Fibroblast of the aortic adventitia (primary cell): ENCODE measurements around the gene AHI1. TPM values are rescaled to one million over a fixed set of nuclear protein-coding genes. Genes with fewer than 3 reads are reported as not detected.
A peak's percentile ranks its signal among the peaks of the same experiment; 100 is the strongest.

Experiments used
- DNase-seq: peaks from one replicate; pipeline ENCODE4 v3.0.0-alpha.2; 2010; ENCODE audit warnings: low read depth
- H3K4me3 ChIP-seq: 2 replicates; pipeline ENCODE4 v1.5.1; 2011; ENCODE audit warnings: low read depth, mild to moderate bottlenecking, control low read depth, low read length, moderate library complexity
- CTCF ChIP-seq: IDR thresholded peaks from 2 replicates; pipeline ENCODE4 v1.5.1; 2011; ENCODE audit warnings: mild to moderate bottlenecking, low read length, control low read depth, inconsistent platforms; ENCODE audit not compliant: insufficient read depth
- total RNA-seq: library from RNA; depleted of rRNA; stranded (reverse); fragments of >200 nt; gene quantifications from 2 replicates; pipeline ENCODE4 v1.2.3, GENCODE V29; 2012; ENCODE audit warnings: low replicate concordance

AHI1 gene
- total RNA-seq, 1 donor, result 33.4 TPM

GRCh38 chr6:135434991-135435390 is 62.5 kb downstream of the AHI1 start:
- no peak overlapping the region for H3K4me3 ChIP-seq
- no peak for TF ChIP-seq CTCF
- DNase-seq, result peak; percentile 17

GRCh38 chr6:135434095-135434494 is 63.4 kb downstream of the AHI1 start:
- no peak for DNase-seq
- no peak overlapping the region for H3K4me3 ChIP-seq
- no peak for TF ChIP-seq CTCF

GRCh38 chr6:135428078-135428477 is 69.5 kb downstream of the AHI1 start:
- no peak for DNase-seq
- H3K4me3 ChIP-seq, result no peak overlapping the region
- TF ChIP-seq CTCF, result no peak

- no peak for TF ChIP-seq CTCF
- H3K4me3 ChIP-seq, result no peak overlapping the region
- no peak for DNase-seq
Measured at GRCh38 chr6:135426833-135427232, 70.7 kb downstream of the AHI1 start.

- DNase-seq, result no peak
- no peak overlapping the region for H3K4me3 ChIP-seq
- TF ChIP-seq CTCF, result no peak
Measured at GRCh38 chr6:135424385-135424784, 73.2 kb downstream of the AHI1 start.

- no peak overlapping the region for H3K4me3 ChIP-seq
- peak; percentile 67 for TF ChIP-seq CTCF
- DNase-seq, result peak; percentile 69
Measured at GRCh38 chr6:135423649-135424128, 73.9 kb downstream of the AHI1 start.

GRCh38 chr6:135419162-135419561 is 78.4 kb downstream of the AHI1 start:
- no peak for TF ChIP-seq CTCF
- peak; percentile 90 for DNase-seq
- H3K4me3 ChIP-seq, result no peak overlapping the region
